ENCODE measurements around the gene CASP12.

The CASP12 gene

DNA sequence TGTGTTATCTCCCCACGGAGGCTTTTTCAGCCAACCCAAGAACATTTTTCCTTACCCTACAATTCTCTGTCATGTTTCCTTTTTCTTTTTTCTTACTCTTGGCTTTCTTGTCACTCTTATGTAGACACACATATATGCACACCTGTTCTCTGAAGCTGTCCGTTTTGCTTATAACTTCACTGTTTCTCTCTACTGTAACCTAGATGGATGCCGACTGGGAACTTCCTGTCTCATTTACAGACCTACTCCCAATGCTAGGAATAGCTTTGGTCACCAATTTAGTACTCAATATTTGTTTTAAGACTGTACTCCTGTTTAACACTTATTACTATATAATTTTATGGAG is 9.9 kb upstream of the CASP12 start:
- in situ Hi-C loops (cut with HindIII; ENCODE audit: low sequenced_read_pairs): no loop called here
- no peak for DNase-seq (ENCODE audit: low read depth)
- no peak for TF ChIP-seq CTCF (IDR thresholded peaks at IDR 0.05; ENCODE audit: low read depth, low read length, missing control alignments)
- H3K4me3 ChIP-seq (ENCODE audit: low read depth, low read length): no peak overlapping the region

GRCh38 chr11:104907521-104908185 is 9.4 kb upstream of the CASP12 start:
- no peak overlapping the region for H3K4me3 ChIP-seq (ENCODE audit: low read depth, low read length)
- no peak for DNase-seq (ENCODE audit: low read depth)
- in situ Hi-C loops (cut with HindIII; ENCODE audit: low sequenced_read_pairs): no loop called here
- no peak for TF ChIP-seq CTCF (IDR thresholded peaks at IDR 0.05; ENCODE audit: low read depth, low read length, missing control alignments)

- in situ Hi-C loops (cut with HindIII; ENCODE audit: low sequenced_read_pairs): no loop called here
- no peak overlapping the region for H3K4me3 ChIP-seq (ENCODE audit: low read depth, low read length)
- DNase-seq (ENCODE audit: low read depth): no peak
- TF ChIP-seq CTCF (IDR thresholded peaks at IDR 0.05; ENCODE audit: low read depth, low read length, missing control alignments): no peak
These were observed 7.0 kb upstream of the CASP12 start for GRCh38 chr11:104905271-104905670.

DNA sequence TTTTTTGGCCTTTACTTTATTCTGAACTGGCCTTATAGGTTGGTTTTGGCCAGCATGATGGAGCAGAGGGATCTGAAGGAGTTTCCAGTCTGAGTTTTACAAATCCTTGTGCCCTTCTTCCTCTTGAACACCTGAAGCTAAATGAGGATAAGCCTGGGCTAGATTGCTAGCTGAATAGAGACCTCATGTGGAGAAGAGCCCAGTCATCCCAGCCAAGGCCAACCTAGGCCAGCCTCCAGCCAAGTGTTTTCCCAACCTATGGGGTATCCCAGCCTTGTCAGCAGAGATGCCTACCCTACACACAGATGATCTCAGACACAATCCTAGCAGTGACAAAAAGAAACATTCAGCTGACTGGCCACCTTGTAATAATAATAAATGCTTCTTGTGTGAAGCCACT is 966 bp upstream of the CASP12 start:
- no peak for TF ChIP-seq CTCF (IDR thresholded peaks at IDR 0.05; ENCODE audit: low read depth, low read length, missing control alignments)
- in situ Hi-C loops (cut with HindIII; ENCODE audit: low sequenced_read_pairs): no loop called here
- no peak overlapping the region for H3K4me3 ChIP-seq (ENCODE audit: low read depth, low read length)
- DNase-seq (ENCODE audit: low read depth): no peak

DNA sequence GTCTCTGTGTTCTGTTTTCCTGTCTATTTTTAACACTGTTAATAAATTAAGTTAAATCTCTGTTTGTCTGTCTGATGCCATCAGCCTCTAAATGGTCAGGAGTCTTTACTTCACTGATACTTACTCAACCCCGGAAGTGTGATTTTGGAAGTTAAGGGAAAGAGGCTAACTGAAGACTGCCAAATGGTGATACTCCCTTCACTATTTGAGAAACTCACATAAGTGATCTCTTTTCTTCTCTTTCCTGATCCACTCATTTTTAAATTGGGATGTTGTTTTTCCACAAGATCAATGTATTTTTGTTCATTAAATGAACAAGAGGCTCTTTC is 389 bp upstream of the CASP12 start:
- DNase-seq (ENCODE audit: low read depth): no peak
- TF ChIP-seq CTCF (IDR thresholded peaks at IDR 0.05; ENCODE audit: low read depth, low read length, missing control alignments): no peak
- no peak overlapping the region for H3K4me3 ChIP-seq (ENCODE audit: low read depth, low read length)
- in situ Hi-C loops (cut with HindIII; ENCODE audit: low sequenced_read_pairs): no loop called here

DNA sequence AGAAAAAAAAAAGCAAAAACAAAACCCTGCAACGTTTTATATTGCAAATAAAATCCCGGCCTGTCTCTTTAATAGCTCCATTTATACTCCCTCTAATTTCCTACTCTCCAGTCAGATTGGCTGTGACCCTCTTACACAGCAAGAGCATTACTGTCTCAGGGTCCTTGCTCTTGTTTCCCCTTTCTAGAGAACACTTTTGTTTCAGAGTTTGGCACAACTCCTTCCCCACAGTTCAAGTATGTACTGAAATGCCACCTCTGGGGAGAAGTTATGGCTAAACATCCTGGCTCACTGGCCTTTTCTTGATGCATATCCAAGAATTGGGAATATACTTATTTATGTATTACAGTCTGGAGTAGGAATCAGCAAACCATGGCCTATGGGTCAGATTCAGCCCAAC is 2.6 kb downstream of the CASP12 start:
- no peak overlapping the region for H3K4me3 ChIP-seq (ENCODE audit: low read depth, low read length)
- no peak for TF ChIP-seq CTCF (IDR thresholded peaks at IDR 0.05; ENCODE audit: low read depth, low read length, missing control alignments)
- DNase-seq (ENCODE audit: low read depth): no peak
- in situ Hi-C loops (cut with HindIII; ENCODE audit: low sequenced_read_pairs): no loop called here

- H3K4me3 ChIP-seq (ENCODE audit: low read depth, low read length): no peak overlapping the region
- DNase-seq (ENCODE audit: low read depth): no peak
- in situ Hi-C loops (cut with HindIII; ENCODE audit: low sequenced_read_pairs): no loop called here
- TF ChIP-seq CTCF (IDR thresholded peaks at IDR 0.05; ENCODE audit: low read depth, low read length, missing control alignments): no peak
These were observed 4.4 kb downstream of the CASP12 start for GRCh38 chr11:104893876-104894275.
